ENCODE data around the gene IGSF6. TPM values are rescaled to one million over a fixed set of nuclear protein-coding genes. Genes with fewer than 3 reads are reported as not detected.
"Not testable (repeated sequence)": the region's sequence is repeated elsewhere in the genome, so short reads cannot be mapped to it uniquely, and the experiment has no call there.

IGSF6 gene
- total RNA-seq, 1 experiment from 2014 or later = not detected

DNA sequence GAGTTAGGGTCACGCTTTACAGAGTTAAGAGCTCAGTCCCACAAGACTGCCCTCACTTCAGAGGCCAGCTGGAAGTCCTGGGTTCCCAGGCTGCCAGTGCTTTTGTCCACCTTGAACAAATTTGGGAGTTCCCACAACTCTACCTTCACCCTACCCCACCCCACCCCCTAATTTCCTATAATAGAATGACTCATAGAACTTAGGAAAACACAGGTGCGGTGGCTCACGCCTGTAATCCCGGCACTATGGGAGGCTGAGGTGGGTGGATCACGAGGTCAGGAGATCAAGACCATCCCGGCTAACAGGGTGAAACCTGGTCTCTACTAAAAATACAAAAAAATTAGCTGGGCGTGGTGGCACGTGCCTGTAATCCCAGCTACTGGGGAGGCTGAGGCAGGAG is 46.6 kb downstream of the IGSF6 start:
- DNase-seq (ENCODE audit: extremely low read depth, low read depth) = not testable (repeated sequence)

DNA sequence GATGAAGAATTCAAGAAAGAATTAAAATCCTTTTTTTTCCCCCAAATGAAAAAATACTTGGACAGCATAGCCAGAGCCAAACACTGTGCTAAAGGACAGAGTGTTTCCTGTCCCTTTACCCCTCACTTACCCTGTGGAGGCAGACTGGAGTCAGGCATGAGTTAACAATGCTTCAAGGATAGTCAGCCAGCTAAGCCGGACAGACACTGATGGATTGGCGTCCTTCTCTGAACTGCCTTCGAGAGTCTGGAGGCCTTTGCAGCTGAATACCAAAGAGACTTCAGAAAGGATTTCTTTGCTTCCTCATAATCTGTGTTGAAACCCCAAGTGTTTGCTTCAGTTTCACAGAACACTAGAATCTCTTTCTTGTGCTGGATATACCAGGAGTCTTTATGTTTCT is 48.5 kb downstream of the IGSF6 start:
- no peak for DNase-seq (ENCODE audit: extremely low read depth, low read depth)

DNA sequence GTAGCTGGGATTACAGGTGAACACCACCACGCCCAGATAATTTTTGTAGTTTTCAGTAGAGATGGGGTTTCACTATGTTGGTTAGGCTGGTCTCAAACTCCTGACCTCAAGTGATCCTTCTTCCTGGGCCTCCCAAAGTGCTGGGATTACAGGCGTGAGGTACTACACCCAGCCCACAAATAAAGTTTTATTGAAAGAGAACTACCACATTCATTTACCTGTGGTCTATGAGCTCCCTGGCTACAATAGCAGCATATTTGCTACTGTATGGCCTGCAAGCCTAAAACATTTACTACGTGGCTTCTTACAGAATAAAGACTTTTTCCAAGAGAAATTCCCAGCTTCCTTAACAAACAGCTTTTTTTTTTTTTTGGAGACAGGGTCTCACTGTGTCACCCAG is 49.6 kb downstream of the IGSF6 start:
- no peak for DNase-seq (ENCODE audit: extremely low read depth, low read depth)

DNA sequence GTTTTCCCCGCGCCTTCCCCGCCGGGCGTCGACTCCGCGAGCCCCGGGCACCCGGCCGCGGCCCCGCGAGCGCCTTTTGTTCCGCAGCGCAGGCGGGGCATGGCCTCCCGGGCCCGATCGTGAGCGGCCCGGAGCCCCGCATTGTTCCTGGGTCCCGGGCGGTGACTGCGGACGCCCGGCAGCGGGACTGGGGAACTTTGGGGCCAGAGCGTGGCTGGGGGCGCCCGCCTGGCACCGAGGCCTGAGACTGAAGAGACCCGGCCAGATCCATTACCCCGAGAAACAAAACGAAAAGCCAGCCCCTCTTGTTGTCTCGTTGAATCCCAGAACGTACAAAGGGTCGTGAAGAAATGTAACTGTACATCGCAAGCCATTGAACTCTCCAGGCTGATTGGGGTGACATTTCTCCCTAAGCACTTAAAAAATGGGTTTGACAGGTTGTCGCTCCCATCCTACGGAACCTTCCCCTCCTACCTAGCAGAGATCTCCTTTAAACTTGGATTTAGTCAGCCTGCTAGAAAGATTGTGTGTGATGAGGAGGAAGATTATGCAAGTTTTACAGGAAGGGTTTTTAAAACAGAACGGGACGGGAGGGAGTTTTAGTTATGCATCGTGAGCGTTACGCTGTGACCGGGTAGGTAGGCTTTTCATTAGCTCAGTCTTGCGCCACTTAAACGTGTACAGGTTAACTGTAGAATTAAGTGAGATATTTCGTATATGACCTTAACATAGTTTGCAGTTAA is 52.2 kb downstream of the IGSF6 start:
- DNase-seq (ENCODE audit: extremely low read depth, low read depth) = no peak

DNA sequence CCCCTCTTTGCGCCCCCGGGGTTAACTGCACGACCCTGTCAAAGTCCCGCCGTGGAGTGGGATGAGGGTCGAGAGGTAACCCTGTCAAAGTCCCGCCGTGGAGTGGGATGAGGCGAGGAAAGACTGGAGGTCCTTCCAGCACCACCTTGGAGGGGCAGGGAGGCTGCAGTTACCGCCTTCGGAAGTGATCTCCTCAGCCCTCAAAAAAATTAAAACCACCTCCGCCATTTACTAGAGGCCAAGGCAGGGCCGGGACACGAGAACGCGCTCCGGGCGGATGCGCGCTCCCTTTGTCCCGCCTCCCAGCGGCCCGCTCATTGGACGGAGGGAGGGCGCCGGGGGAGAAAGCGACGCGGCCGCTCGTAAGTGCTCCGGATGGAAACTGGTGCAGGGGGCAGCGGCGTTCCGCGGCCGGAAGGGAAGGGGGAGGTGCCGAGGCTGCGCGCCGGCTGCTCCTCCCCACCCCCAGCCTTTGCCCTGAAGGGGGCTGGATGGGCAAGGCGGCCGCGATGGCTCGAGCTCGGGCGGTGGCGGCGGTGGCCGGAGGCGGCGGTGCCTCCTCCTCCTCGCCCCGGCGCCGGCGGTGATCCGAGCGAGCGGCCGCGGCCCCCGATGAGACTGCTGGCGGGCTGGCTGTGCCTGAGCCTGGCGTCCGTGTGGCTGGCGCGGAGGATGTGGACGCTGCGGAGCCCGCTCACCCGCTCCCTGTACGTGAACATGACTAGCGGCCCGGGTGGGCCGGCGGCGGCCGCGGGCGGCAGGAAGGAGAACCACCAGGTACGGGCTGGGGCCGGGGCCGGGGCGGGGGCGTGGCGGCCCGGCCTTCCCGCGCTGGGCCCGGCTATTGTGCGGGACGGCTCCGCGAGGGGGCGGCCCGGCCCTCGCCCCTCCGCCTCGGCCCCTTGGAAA is 53.0 kb downstream of the IGSF6 start, which contains the start of gene METTL9:
TSS of gene METTL9 (plus strand) at position 456 of the 909 bp plus-strand sequence. CDS start at position 613, 157 bp downstream.
- peak; percentile 91 for DNase-seq (ENCODE audit: extremely low read depth, low read depth)

DNA sequence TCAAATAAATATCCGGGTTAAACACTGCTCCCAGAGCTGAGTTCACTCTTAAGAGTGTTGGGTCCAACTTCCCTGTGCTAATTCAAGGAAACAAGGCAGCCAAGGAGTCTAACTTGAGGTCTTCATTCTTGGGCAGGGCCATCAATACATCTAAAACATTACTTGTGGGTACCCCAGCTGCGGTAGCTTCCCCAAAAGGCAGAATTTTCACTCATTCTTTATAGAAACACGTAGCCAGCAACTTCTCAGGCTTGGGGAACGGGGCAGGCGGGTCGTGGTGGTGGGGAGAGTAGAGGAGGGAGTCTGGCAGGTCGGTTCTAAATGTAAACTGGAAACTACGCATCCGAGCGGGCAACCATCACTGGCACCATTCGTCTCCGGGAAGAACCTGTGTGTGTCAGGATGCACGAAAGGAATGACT is 53.7 kb downstream of the IGSF6 start:
- DNase-seq (ENCODE audit: extremely low read depth, low read depth) = no peak

DNA sequence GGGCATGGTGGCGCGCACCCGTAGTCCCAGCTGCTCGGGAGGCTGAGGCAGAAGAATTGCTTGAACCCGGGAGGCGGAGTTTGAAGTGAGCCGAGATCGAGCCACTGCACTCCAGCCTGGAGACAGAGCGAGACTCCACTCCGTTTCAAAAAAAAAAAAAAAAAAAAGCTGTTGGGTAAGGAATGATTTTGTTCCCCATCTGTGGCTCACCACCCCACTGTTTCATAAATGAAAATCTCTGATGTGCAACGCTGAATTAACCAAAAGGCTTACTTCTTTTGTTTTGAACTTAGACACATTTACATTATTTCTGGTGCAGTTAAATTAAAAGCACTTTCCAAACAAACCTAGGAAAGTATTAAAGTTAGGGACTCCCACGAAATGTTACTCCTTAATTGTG is 54.2 kb downstream of the IGSF6 start:
- DNase-seq (ENCODE audit: extremely low read depth, low read depth) = no peak

DNA sequence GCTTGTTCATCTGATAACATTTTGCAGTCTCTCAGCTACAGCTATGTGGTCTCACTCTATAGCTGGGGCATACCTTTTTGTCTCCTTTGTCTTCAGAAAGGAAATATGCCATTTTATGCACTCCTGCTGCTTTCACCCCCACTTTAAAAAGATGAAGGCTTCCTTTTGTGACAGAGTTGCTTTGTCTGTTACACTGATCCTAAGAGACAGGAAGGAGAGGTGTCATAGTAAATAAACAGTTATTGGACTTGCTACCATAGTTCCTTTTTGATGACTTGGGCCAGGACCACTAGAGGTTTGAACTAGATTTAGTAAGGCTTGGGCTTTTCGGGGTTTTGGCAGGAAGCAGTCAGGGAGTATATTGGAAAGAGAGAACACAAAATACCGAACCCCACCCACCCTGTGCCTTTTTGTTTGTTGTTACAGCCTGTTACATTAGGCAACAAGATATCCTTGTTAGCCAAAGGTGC is 54.8 kb downstream of the IGSF6 start:
- DNase-seq (ENCODE audit: extremely low read depth, low read depth) = no peak

DNA sequence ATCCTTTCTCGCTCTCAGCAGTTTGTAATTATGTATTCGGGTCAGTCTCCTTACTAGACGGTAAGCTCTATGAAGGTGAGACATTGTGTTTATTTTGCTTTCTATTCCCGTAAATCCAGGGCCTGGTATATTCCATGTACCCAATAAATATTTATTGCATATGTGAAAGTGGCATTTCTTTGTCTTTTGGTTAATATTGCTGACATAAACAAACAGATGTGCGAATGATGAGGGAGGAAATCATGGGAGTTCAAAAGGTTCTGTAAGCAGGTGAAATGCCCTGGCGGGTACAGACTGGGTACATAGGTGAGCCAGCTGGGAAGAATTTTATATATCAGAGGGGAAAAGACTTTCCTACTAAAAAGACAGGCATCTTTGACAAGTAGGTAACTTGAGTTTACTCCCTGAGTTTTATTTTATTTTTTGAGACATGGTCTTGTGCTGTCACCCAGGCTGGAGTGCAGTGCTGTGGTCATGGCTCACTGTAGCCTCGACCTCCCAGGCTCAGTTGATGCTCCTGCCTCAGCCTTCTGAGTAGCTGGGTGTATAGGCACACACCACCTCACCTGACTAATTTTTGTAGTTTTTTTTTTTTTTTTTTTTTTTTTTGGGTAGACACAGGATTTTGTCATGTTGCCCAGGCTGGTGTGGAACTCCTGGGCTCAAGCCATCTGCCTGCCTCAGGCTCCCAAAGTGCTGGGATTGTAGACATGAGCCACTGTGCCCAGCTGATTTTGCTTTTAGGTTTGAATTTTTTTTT is 58.7 kb downstream of the IGSF6 start:
- DNase-seq (ENCODE audit: extremely low read depth, low read depth) = no peak

DNA sequence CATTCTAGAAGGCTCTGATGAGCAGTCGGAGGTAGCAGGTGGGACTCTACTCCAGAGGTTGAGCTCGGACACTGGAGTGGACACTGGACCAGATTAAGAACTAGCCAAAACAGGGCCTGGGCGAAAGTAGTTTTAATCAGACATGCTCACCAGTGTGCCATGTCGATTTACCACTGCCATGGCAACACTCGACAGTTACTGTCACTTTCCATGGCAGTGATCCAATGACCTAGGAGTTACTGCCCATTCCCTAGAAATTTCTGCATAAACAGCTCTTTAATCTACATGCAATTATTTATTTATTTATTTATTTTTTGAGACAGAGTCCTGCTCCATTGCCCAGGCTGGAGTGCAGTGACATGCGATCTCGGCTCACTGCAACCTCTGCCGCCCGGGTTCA is 60.2 kb downstream of the IGSF6 start:
- DNase-seq (ENCODE audit: extremely low read depth, low read depth) = no peak

DNA sequence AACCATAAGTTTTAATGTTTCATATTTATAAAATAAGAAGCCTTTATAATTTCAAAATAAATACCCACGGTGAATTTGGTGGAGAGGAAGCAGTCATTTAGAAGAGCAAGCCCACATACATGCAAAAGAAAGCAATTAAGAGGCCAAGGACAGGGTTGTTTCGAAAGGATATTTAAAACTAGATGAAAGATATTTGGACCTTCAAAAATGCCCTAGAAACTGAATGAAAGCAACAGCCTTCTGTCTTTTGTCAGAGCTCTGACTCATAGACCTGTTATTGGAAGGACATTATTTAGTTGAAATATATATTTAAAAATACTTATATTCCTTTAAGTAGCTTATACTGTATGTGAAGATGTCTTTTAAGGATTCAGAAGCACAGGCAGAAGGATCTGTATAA is 61.6 kb downstream of the IGSF6 start:
- DNase-seq (ENCODE audit: extremely low read depth, low read depth) = no peak

DNA sequence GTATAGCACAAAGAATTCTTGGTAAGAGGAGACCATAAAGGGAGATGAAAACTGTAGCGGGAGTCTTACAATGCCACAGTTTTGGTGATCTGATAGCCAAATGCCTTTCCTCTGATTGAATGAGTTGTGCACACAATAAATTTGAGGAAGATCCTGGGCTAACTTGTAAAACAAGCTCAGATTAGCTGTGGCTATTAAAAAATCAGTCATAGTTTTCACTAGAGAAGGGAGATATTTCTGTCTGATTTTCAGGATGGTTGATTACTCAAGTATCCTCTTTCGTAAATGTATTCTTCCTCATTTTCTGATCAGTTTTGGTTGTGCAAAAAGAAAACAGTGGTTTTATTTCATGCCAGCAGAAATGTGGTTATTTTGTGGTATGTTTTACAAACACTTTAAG is 62.1 kb downstream of the IGSF6 start:
- DNase-seq (ENCODE audit: extremely low read depth, low read depth) = no peak

DNA sequence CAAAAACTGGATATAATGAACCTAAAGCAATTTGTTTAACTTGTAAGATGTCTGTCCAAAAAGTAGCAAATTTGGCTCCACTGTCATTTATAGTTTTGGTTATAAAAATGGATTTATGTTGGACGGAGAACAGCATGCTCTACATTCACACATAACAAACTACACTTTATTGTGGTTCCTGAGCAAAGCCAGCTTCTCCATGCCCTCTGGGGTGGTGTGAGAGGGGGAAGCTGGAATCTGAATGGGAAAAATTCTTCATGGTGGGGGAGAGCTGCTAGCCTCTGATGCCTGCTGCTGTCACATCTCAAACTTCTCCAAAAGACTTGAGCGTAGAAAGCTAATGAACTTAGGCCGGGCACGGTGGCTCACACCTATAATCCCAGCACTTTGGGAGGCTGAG is 62.9 kb downstream of the IGSF6 start:
- DNase-seq (ENCODE audit: extremely low read depth, low read depth) = no peak

Small RNA genes within 50 kb of the gene (small RNA-seq; reads per million reads assigned to genes)
- 0 to 0.04 reads per million in 2 experiments for gene RNU6-1005P
- 0 reads per million in 2 experiments for gene RNU6-196P

Other genes starting within 250 kb of the IGSF6 start
- 251 and 259 TPM in 2 replicates for gene METTL9, start 53.0 kb downstream of the IGSF6 start, total RNA-seq (2014; rRNA removed; shearing (Covaris generic))
- not detected in 2 replicates for gene OTOA, start 11.4 kb upstream of the IGSF6 start, total RNA-seq (2014; rRNA removed; shearing (Covaris generic))
- gene NPIPB4, start 205.1 kb upstream of the IGSF6 start, total RNA-seq (2014; rRNA removed; shearing (Covaris generic)) = 17.4 and 26.2 TPM in 2 replicates